ENCODE data around the gene FAM53B. TPM values are rescaled to one million over a fixed set of nuclear protein-coding genes. Genes with fewer than 3 reads are reported as not detected.

FAM53B gene
- polyA plus RNA-seq, 1 of the 3 experiments (the other 2 are of a cell fraction), result 5.6 TPM

DNA sequence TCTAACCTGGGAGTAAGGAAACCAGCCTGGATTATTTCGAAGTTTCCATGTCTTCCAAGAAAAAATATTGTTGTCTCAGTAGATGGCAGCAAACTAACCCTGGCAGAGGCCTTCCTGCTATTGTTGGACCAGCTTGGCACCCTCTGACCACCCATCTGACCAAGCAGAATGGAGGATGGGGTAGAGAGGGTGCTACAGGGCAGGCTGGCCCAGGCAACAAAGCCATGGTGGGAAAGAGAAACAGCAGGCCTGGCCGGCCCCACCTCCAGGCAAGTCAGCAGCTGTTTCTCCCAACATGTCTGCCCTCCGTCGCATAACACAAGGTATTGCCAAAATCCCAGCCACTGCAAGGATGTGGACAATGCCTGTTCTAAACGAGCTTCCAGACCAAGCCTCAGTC, 95.0 kb downstream of the FAM53B start:
- ChIA-PET CTCF (interaction anchor here (0.9 to 3.6 kb wide), 17 partner anchors 11 to 120 kb away, joined by 3 to 36 read pairs (median 4); no protein-coding TSS in a partner anchor), POLR2A (interaction anchor here (0.8 to 1.7 kb wide), 2 partner anchors 22 to 57 kb away, joined by 3 to 10 read pairs; no protein-coding TSS in a partner anchor)
- Histone ChIP-seq H4K20me1 (ENCODE audit: insufficient read depth) (no peaks in the 10 kb centered on the region), H3K9ac (no peak overlapping the region), H3K9me3 (no peaks in the 10 kb centered on the region), H2AFZ (ENCODE audit: low read depth) (no peak overlapping the region), H3K4me1 (ENCODE audit: control insufficient read depth in 1 of 2, insufficient read depth in 2 of 2, low read depth in 1 of 2, low read length in 1 of 2) (peaks cover 24 to 96% of the 10 kb centered on the region in 2 experiments), H3K9me2 (no peaks in the 10 kb centered on the region), H3K27me3 (ENCODE audit: insufficient read depth) (no peaks in the 10 kb centered on the region), H3K79me2 (ENCODE audit: insufficient read depth) (peaks cover 11% of the 10 kb centered on the region; the same call in 1 of the 2 replicates), H3K4me3 (ENCODE audit: low read depth in 2 of 2, low read length in 1 of 2) (no peak overlapping the region), H3K27ac (ENCODE audit: low read depth in 2 of 2, low read length in 1 of 2) (peak overlapping the region; percentile 46 to 97; a peak in 3 of 4 replicates), H3K36me3 (replicated peaks in 1 of 2; ENCODE audit: control insufficient read depth in 1 of 2, insufficient read depth in 2 of 2, low read length in 1 of 2) (no peaks in the 10 kb centered on the region), H3F3A (replicated peaks; ENCODE audit: insufficient read depth) (peaks cover 4% of the 10 kb centered on the region), H3K4me2 (peak overlapping the region; percentile 53; the same call in 1 of the 2 replicates)
- TF ChIP-seq, protein P1, sequence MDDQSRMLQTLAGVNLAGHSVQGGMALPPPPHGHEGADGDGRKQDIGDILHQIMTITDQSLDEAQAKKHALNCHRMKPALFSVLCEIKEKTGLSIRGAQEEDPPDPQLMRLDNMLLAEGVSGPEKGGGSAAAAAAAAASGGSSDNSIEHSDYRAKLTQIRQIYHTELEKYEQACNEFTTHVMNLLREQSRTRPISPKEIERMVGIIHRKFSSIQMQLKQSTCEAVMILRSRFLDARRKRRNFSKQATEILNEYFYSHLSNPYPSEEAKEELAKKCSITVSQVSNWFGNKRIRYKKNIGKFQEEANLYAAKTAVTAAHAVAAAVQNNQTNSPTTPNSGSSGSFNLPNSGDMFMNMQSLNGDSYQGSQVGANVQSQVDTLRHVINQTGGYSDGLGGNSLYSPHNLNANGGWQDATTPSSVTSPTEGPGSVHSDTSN (IDR thresholded peaks at IDR 0.05), result no peak
- no peak for TF ChIP-seq TCF12 (IDR thresholded peaks at IDR 0.05)
- TF ChIP-seq NRF1 (IDR thresholded peaks at IDR 0.05; ENCODE audit: low read depth, low read length), result no peak
- TF ChIP-seq, protein P2, sequence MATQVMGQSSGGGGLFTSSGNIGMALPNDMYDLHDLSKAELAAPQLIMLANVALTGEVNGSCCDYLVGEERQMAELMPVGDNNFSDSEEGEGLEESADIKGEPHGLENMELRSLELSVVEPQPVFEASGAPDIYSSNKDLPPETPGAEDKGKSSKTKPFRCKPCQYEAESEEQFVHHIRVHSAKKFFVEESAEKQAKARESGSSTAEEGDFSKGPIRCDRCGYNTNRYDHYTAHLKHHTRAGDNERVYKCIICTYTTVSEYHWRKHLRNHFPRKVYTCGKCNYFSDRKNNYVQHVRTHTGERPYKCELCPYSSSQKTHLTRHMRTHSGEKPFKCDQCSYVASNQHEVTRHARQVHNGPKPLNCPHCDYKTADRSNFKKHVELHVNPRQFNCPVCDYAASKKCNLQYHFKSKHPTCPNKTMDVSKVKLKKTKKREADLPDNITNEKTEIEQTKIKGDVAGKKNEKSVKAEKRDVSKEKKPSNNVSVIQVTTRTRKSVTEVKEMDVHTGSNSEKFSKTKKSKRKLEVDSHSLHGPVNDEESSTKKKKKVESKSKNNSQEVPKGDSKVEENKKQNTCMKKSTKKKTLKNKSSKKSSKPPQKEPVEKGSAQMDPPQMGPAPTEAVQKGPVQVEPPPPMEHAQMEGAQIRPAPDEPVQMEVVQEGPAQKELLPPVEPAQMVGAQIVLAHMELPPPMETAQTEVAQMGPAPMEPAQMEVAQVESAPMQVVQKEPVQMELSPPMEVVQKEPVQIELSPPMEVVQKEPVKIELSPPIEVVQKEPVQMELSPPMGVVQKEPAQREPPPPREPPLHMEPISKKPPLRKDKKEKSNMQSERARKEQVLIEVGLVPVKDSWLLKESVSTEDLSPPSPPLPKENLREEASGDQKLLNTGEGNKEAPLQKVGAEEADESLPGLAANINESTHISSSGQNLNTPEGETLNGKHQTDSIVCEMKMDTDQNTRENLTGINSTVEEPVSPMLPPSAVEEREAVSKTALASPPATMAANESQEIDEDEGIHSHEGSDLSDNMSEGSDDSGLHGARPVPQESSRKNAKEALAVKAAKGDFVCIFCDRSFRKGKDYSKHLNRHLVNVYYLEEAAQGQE (IDR thresholded peaks at IDR 0.05; ENCODE audit: low read depth, low read length), result no peak
- TF ChIP-seq RXRA (IDR thresholded peaks at IDR 0.05; ENCODE audit: borderline replicate concordance, low read depth), result no peak
- no peak for TF ChIP-seq GABPA (IDR thresholded peaks at IDR 0.05; ENCODE audit: low read depth)
- TF ChIP-seq ELF1 (IDR thresholded peaks at IDR 0.05), result no peak
- TF ChIP-seq, protein P3, sequence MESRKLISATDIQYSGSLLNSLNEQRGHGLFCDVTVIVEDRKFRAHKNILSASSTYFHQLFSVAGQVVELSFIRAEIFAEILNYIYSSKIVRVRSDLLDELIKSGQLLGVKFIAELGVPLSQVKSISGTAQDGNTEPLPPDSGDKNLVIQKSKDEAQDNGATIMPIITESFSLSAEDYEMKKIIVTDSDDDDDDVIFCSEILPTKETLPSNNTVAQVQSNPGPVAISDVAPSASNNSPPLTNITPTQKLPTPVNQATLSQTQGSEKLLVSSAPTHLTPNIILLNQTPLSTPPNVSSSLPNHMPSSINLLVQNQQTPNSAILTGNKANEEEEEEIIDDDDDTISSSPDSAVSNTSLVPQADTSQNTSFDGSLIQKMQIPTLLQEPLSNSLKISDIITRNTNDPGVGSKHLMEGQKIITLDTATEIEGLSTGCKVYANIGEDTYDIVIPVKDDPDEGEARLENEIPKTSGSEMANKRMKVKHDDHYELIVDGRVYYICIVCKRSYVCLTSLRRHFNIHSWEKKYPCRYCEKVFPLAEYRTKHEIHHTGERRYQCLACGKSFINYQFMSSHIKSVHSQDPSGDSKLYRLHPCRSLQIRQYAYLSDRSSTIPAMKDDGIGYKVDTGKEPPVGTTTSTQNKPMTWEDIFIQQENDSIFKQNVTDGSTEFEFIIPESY (IDR thresholded peaks at IDR 0.05; ENCODE audit: borderline replicate concordance, low read depth), result no peak
- TF ChIP-seq FOXM1 (IDR thresholded peaks at IDR 0.05; ENCODE audit: low read depth), result no peak
- no peak for TF ChIP-seq YY1 (IDR thresholded peaks at IDR 0.05; ENCODE audit: low read depth)
- no peak for TF ChIP-seq FOXJ3 (CRISPR knock-in tag; IDR thresholded peaks at IDR 0.05)
- TF ChIP-seq, protein P4, sequence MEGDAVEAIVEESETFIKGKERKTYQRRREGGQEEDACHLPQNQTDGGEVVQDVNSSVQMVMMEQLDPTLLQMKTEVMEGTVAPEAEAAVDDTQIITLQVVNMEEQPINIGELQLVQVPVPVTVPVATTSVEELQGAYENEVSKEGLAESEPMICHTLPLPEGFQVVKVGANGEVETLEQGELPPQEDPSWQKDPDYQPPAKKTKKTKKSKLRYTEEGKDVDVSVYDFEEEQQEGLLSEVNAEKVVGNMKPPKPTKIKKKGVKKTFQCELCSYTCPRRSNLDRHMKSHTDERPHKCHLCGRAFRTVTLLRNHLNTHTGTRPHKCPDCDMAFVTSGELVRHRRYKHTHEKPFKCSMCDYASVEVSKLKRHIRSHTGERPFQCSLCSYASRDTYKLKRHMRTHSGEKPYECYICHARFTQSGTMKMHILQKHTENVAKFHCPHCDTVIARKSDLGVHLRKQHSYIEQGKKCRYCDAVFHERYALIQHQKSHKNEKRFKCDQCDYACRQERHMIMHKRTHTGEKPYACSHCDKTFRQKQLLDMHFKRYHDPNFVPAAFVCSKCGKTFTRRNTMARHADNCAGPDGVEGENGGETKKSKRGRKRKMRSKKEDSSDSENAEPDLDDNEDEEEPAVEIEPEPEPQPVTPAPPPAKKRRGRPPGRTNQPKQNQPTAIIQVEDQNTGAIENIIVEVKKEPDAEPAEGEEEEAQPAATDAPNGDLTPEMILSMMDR (IDR thresholded peaks at IDR 0.05), result no peak
- DNase-seq, result peak; percentile 65
- WGBS (ENCODE audit: low lambda C conversion rate), result 67% methylated on average over 4 of the region's 5 CpGs
